ENCODE data around the gene SLC26A2.
"Not testable (repeated sequence)": the region's sequence is repeated elsewhere in the genome, so short reads cannot be mapped to it uniquely, and the experiment has no call there.

SLC26A2 gene

DNA sequence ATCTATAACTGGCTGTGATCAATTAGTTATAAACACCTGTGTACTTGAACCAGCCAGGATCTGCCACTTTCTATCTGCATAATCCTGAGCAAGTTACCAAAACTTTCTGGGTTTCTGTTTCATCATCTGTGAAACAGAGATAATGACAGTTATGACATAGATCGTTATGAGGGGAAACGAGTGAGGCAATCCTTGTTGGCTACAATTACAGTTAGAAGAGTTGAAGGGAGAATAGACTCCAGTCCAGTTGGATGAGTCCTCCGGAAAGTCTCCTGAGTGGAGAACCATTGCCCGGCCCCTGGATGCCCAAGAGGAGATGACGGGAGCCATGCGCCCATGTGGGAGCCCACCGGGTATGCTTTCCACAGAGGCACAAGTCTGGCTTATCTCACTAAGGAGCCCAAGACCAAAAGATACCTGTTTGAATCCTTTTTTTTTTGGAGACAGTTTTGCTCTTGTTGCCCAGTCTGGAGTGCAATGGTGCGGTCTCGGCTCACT lies 20.4 kb upstream of the SLC26A2 start:
- Histone ChIP-seq H3K9me3 (ENCODE audit: control insufficient read depth, insufficient read depth, low read length) (no peaks in the 10 kb centered on the region), H3K4me3 (ENCODE audit: low read depth, low read length) (no peak overlapping the region), H3K9ac (ENCODE audit: low read depth, low read length) (no peak overlapping the region), H3K36me3 (ENCODE audit: control insufficient read depth, insufficient read depth, low read length) (no peaks in the 10 kb centered on the region), H3K27me3 (ENCODE audit: control insufficient read depth, insufficient read depth, low read length) (no peaks in the 10 kb centered on the region), H3K4me1 (ENCODE audit: control insufficient read depth, insufficient read depth, low read length) (no peaks in the 10 kb centered on the region)

- no peak overlapping the region for H3K9ac ChIP-seq (ENCODE audit: low read depth, low read length)
- no peaks in the 10 kb centered on the region for H3K4me1 ChIP-seq (ENCODE audit: control insufficient read depth, insufficient read depth, low read length)
- no peaks in the 10 kb centered on the region for H3K27me3 ChIP-seq (ENCODE audit: control insufficient read depth, insufficient read depth, low read length)
- H3K9me3 ChIP-seq (ENCODE audit: control insufficient read depth, insufficient read depth, low read length): no peaks in the 10 kb centered on the region
- H3K36me3 ChIP-seq (ENCODE audit: control insufficient read depth, insufficient read depth, low read length): no peaks in the 10 kb centered on the region
- H3K4me3 ChIP-seq (ENCODE audit: low read depth, low read length): no peak overlapping the region
These were observed 19.5 kb upstream of the SLC26A2 start for GRCh38 chr5:149940941-149941644.

DNA sequence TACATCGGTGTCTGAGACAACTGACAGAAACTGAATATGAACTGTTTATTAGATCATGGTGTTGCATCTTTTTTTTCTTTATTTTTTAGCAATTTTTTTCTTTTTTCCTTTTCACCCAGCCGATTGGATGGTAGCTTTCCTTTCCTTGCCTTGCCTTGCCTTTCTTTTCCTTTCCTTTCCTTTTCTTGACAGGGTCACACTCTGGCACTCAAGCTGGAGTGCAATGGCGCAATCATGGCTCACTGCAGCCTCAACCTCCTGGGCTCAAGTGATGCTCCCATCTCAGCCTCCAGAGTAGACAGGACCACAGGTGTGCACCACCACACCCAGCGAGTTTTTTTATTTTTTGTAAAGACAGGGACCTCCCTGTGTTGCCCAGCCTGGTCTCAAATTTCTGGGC lies 18.8 kb upstream of the SLC26A2 start:
- H3K4me3 ChIP-seq (ENCODE audit: low read depth, low read length): no peak overlapping the region

GRCh38 chr5:149942199-149942598 lies 18.4 kb upstream of the SLC26A2 start:
- Histone ChIP-seq H3K4me1 (ENCODE audit: control insufficient read depth, insufficient read depth, low read length) (no peaks in the 10 kb centered on the region), H3K36me3 (ENCODE audit: control insufficient read depth, insufficient read depth, low read length) (no peaks in the 10 kb centered on the region), H3K27me3 (ENCODE audit: control insufficient read depth, insufficient read depth, low read length) (no peaks in the 10 kb centered on the region), H3K4me3 (ENCODE audit: low read depth, low read length) (no peak overlapping the region), H3K9ac (ENCODE audit: low read depth, low read length) (no peak overlapping the region), H3K9me3 (ENCODE audit: control insufficient read depth, insufficient read depth, low read length) (no peaks in the 10 kb centered on the region)

More for the DNA sequence above, 18.8 kb upstream of the SLC26A2 start:
- Histone ChIP-seq H3K27me3 (ENCODE audit: control insufficient read depth, insufficient read depth, low read length) (no peaks in the 10 kb centered on the region), H3K9me3 (ENCODE audit: control insufficient read depth, insufficient read depth, low read length) (no peaks in the 10 kb centered on the region), H3K36me3 (ENCODE audit: control insufficient read depth, insufficient read depth, low read length) (no peaks in the 10 kb centered on the region), H3K4me1 (ENCODE audit: control insufficient read depth, insufficient read depth, low read length) (no peaks in the 10 kb centered on the region), H3K9ac (ENCODE audit: low read depth, low read length) (no peak overlapping the region)

DNA sequence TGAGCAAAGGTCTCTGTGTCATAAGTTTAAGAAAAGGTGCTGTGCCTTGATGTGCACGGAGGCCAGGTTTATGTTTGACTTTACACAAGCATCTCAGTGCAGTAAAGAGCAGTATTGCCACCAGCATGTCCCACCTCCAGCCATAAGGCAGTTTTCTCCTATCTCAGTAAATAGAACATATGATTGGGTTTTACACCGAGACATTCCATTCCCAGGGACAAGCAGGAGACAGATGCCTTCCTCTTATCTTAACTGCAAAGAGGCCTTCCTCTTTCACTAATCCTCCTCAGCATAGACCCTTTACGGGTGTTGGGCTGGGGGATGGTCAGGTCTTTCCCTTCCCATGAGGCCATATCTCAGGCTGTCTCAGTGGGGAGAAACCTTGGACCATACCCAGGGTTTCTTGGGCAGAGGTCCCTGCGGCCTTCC lies 17.8 kb upstream of the SLC26A2 start:
- H3K9me3 ChIP-seq (ENCODE audit: control insufficient read depth, insufficient read depth, low read length); H3K4me3 ChIP-seq (ENCODE audit: low read depth, low read length); H3K4me1 ChIP-seq (ENCODE audit: control insufficient read depth, insufficient read depth, low read length); H3K36me3 ChIP-seq (ENCODE audit: control insufficient read depth, insufficient read depth, low read length); H3K27me3 ChIP-seq (ENCODE audit: control insufficient read depth, insufficient read depth, low read length); H3K9ac ChIP-seq (ENCODE audit: low read depth, low read length): not testable (repeated sequence)

- not testable (repeated sequence) for H3K27me3 ChIP-seq (ENCODE audit: control insufficient read depth, insufficient read depth, low read length); H3K9me3 ChIP-seq (ENCODE audit: control insufficient read depth, insufficient read depth, low read length); H3K36me3 ChIP-seq (ENCODE audit: control insufficient read depth, insufficient read depth, low read length); H3K9ac ChIP-seq (ENCODE audit: low read depth, low read length); H3K4me3 ChIP-seq (ENCODE audit: low read depth, low read length); H3K4me1 ChIP-seq (ENCODE audit: control insufficient read depth, insufficient read depth, low read length)
These were observed 17.2 kb upstream of the SLC26A2 start for GRCh38 chr5:149943177-149943949.

DNA sequence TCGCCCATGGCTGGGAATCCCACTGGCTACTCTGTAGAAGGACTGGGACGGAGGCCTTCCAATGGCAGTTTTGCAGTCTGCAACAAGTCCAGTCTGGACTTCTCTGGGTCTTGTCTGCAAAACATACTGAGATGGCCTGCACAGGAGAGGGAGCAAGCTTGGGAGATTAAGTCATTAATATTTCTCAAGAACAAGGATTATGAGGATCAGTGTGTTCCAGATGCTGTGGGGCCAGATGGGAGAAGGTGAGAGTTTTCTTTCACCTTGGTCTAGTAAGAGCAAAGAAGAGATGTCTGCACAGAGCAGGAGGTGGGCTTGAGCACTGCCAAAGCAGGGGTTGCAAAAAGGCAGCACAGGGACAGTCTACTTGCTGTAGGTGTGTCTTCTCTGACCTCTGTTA lies 15.9 kb upstream of the SLC26A2 start, which contains the start of gene PDE6A:
TSS of gene PDE6A (minus strand) at position 128 of the 400 bp plus-strand sequence. CDS start at position 8, 120 bp downstream.
- no peaks in the 10 kb centered on the region for H3K4me1 ChIP-seq (ENCODE audit: control insufficient read depth, insufficient read depth, low read length)
- H3K9me3 ChIP-seq (ENCODE audit: control insufficient read depth, insufficient read depth, low read length): no peaks in the 10 kb centered on the region
- H3K27me3 ChIP-seq (ENCODE audit: control insufficient read depth, insufficient read depth, low read length): no peaks in the 10 kb centered on the region
- H3K9ac ChIP-seq (ENCODE audit: low read depth, low read length): no peak within 1 kb of the TSS
- H3K4me3 ChIP-seq (ENCODE audit: low read depth, low read length): no peak within 1 kb of the TSS
- H3K36me3 ChIP-seq (ENCODE audit: control insufficient read depth, insufficient read depth, low read length): no peaks in the 10 kb centered on the region

DNA sequence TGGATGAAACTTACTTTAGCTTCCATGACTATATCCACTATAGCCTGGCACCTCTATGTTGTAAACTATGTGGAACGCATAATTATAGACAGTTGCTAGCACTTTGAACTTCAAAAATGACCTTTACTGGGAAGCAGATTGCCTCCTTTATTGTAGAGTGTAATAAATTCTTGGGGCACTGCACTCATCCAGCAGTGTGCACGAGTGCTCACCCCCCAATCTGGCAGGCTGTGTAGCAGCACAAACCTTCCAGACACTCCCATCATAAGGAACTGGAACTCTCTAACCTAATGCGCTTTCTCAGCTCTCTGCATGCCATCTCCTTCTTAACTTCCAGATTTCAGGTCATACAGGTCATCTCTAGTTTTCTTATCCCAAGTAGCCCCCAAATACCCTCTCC lies 14.4 kb upstream of the SLC26A2 start:
- H3K4me3 ChIP-seq (ENCODE audit: low read depth, low read length): no peak overlapping the region
- no peaks in the 10 kb centered on the region for H3K9me3 ChIP-seq (ENCODE audit: control insufficient read depth, insufficient read depth, low read length)
- no peak overlapping the region for H3K9ac ChIP-seq (ENCODE audit: low read depth, low read length)
- H3K36me3 ChIP-seq (ENCODE audit: control insufficient read depth, insufficient read depth, low read length): no peaks in the 10 kb centered on the region
- H3K27me3 ChIP-seq (ENCODE audit: control insufficient read depth, insufficient read depth, low read length): no peaks in the 10 kb centered on the region
- no peaks in the 10 kb centered on the region for H3K4me1 ChIP-seq (ENCODE audit: control insufficient read depth, insufficient read depth, low read length)

DNA sequence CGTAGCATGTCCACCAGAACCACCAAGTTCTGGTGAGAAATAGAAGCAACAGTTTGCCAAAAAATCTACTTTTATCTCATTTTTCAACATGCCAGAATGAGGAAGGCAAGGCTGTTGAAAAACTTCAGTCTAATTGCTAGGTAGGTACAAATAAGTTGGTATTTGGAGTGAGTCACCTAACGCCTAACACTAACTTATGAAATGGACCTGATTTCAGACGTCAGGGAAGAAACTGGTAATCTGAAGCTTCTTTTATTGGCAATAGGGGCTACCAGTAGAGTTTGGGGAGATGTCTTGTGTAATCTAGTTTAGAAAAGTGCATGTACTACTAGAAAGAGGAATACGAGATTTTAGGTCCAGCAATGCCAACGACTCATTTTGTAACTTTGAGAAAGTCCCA lies 11.6 kb upstream of the SLC26A2 start:
- Histone ChIP-seq H3K27me3 (ENCODE audit: control insufficient read depth, insufficient read depth, low read length) (no peaks in the 10 kb centered on the region), H3K4me1 (ENCODE audit: control insufficient read depth, insufficient read depth, low read length) (no peaks in the 10 kb centered on the region), H3K36me3 (ENCODE audit: control insufficient read depth, insufficient read depth, low read length) (no peaks in the 10 kb centered on the region), H3K9ac (ENCODE audit: low read depth, low read length) (no peak overlapping the region), H3K4me3 (ENCODE audit: low read depth, low read length) (no peak overlapping the region), H3K9me3 (ENCODE audit: control insufficient read depth, insufficient read depth, low read length) (no peaks in the 10 kb centered on the region)

- H3K9me3 ChIP-seq (ENCODE audit: control insufficient read depth, insufficient read depth, low read length): no peaks in the 10 kb centered on the region
- no peaks in the 10 kb centered on the region for H3K4me1 ChIP-seq (ENCODE audit: control insufficient read depth, insufficient read depth, low read length)
- H3K4me3 ChIP-seq (ENCODE audit: low read depth, low read length): no peak overlapping the region
- H3K36me3 ChIP-seq (ENCODE audit: control insufficient read depth, insufficient read depth, low read length): no peaks in the 10 kb centered on the region
- no peaks in the 10 kb centered on the region for H3K27me3 ChIP-seq (ENCODE audit: control insufficient read depth, insufficient read depth, low read length)
- H3K9ac ChIP-seq (ENCODE audit: low read depth, low read length): no peak overlapping the region
These were observed 9.3 kb upstream of the SLC26A2 start for GRCh38 chr5:149951138-149951749.

DNA sequence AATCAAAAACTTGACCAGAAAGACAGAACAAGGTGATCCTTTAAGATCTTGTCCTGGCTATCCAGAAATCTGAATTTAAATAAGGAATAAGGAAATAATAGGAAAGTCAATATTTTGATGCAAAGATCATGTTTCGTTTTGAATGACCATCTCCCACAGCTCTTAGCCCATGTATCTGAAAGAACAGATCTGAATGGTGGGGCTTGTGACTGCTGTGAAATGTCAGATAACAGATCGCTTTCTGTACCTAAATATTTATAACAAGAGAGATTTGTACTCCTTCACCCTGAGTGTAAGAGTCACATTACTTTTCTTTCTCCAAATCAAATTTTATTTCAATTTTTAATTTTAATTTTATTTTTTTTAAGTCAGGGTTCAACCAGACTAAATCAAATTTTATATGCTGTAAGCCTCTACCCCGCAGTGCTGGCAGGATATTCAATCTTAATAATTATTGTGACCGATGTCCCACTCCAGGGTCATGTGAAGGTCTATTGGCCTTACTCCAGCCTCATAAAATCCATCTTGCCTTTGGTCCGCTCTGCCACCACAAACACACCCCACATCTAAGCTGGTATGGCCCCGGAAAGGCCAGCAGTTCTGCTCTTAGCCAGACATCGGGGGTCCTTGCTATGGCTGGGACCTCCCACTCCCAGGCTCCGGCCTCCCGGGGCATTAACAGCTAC lies 7.0 kb upstream of the SLC26A2 start:
- Histone ChIP-seq H3K4me3 (ENCODE audit: low read depth, low read length) (no peak overlapping the region), H3K36me3 (ENCODE audit: control insufficient read depth, insufficient read depth, low read length) (no peaks in the 10 kb centered on the region), H3K27me3 (ENCODE audit: control insufficient read depth, insufficient read depth, low read length) (no peaks in the 10 kb centered on the region), H3K4me1 (ENCODE audit: control insufficient read depth, insufficient read depth, low read length) (no peaks in the 10 kb centered on the region), H3K9me3 (ENCODE audit: control insufficient read depth, insufficient read depth, low read length) (no peaks in the 10 kb centered on the region), H3K9ac (ENCODE audit: low read depth, low read length) (no peak overlapping the region)

Measured in iPS-15b (cell line).